ENCODE results near the gene PPIL6.
A peak's percentile ranks its signal among the peaks of the same experiment; 100 is the strongest.

PPIL6 gene

GRCh38 chr6:109344226-109344625, 96.2 kb downstream of the PPIL6 start:
- Histone ChIP-seq H3K4me1 (ENCODE audit: control insufficient read depth, low read depth, low read length) (no peaks in the 10 kb centered on the region), H3K79me2 (ENCODE audit: control insufficient read depth, insufficient read depth, low read length) (no peaks in the 10 kb centered on the region), H3K9ac (ENCODE audit: low read length) (no peak overlapping the region), H3K27me3 (ENCODE audit: insufficient read depth, low read length, poor library complexity) (no peaks in the 10 kb centered on the region), H3K4me3 (ENCODE audit: low read length) (no peak overlapping the region), H3K4ac (ENCODE audit: low read depth, low read length) (no peak overlapping the region), H4K8ac (ENCODE audit: low read depth, low read length) (no peak overlapping the region), H3K56ac (ENCODE audit: low read length) (no peak overlapping the region), H2BK15ac (replicated peaks; ENCODE audit: low read depth) (no peak overlapping the region), H3K36me3 (ENCODE audit: control insufficient read depth, insufficient read depth, low read length) (no peaks in the 10 kb centered on the region), H3K27ac (ENCODE audit: low read depth, low read length) (no peak overlapping the region), H2BK5ac (ENCODE audit: low read length) (no peak overlapping the region), H4K5ac (ENCODE audit: low read length) (no peak overlapping the region), H2AK5ac (ENCODE audit: low read length) (no peak overlapping the region), H2BK120ac (ENCODE audit: low read depth, low read length) (no peak overlapping the region), H3K4me2 (ENCODE audit: low read length) (no peak overlapping the region), H3K18ac (ENCODE audit: low read length) (no peak overlapping the region), H3K23ac (ENCODE audit: low read length) (no peak overlapping the region), H3K79me1 (ENCODE audit: low read length) (no peaks in the 10 kb centered on the region)
- peak; percentile 63 for DNase-seq
- WGBS (ENCODE audit: extremely low coverage, insufficient coverage, low lambda C conversion rate) = no CpG with 5 or more reads among the region's 2 CpGs

- no CpG with 5 or more reads among the region's 7 CpGs for WGBS (ENCODE audit: extremely low coverage, insufficient coverage, low lambda C conversion rate)
- Histone ChIP-seq H3K79me2 (ENCODE audit: control insufficient read depth, insufficient read depth, low read length) (no peaks in the 10 kb centered on the region), H2BK15ac (replicated peaks; ENCODE audit: low read depth) (no peak overlapping the region), H3K79me1 (ENCODE audit: low read length) (no peaks in the 10 kb centered on the region), H2BK5ac (ENCODE audit: low read length) (no peak overlapping the region), H3K27me3 (ENCODE audit: insufficient read depth, low read length, poor library complexity) (no peaks in the 10 kb centered on the region), H4K8ac (ENCODE audit: low read depth, low read length) (no peak overlapping the region), H3K4me2 (ENCODE audit: low read length) (no peak overlapping the region), H2BK120ac (ENCODE audit: low read depth, low read length) (no peak overlapping the region), H3K56ac (ENCODE audit: low read length) (no peak overlapping the region), H3K18ac (ENCODE audit: low read length) (no peak overlapping the region), H2AK5ac (ENCODE audit: low read length) (no peak overlapping the region), H3K4ac (ENCODE audit: low read depth, low read length) (no peak overlapping the region), H3K4me1 (ENCODE audit: control insufficient read depth, low read depth, low read length) (no peaks in the 10 kb centered on the region), H3K4me3 (ENCODE audit: low read length) (no peak overlapping the region), H3K27ac (ENCODE audit: low read depth, low read length) (no peak overlapping the region), H4K5ac (ENCODE audit: low read length) (no peak overlapping the region), H3K9ac (ENCODE audit: low read length) (no peak overlapping the region), H3K23ac (ENCODE audit: low read length) (no peak overlapping the region), H3K36me3 (ENCODE audit: control insufficient read depth, insufficient read depth, low read length) (no peaks in the 10 kb centered on the region)
- no peak for DNase-seq
These were observed 96.9 kb downstream of the PPIL6 start for GRCh38 chr6:109343518-109343917.

GRCh38 chr6:109342911-109343310, 97.5 kb downstream of the PPIL6 start:
- Histone ChIP-seq H3K27me3 (ENCODE audit: insufficient read depth, low read length, poor library complexity) (no peaks in the 10 kb centered on the region), H3K4ac (ENCODE audit: low read depth, low read length) (no peak overlapping the region), H3K79me2 (ENCODE audit: control insufficient read depth, insufficient read depth, low read length) (no peaks in the 10 kb centered on the region), H3K18ac (ENCODE audit: low read length) (no peak overlapping the region), H3K56ac (ENCODE audit: low read length) (no peak overlapping the region), H4K5ac (ENCODE audit: low read length) (no peak overlapping the region), H3K9ac (ENCODE audit: low read length) (no peak overlapping the region), H3K4me2 (ENCODE audit: low read length) (no peak overlapping the region), H3K79me1 (ENCODE audit: low read length) (no peaks in the 10 kb centered on the region), H4K8ac (ENCODE audit: low read depth, low read length) (no peak overlapping the region), H2BK5ac (ENCODE audit: low read length) (no peak overlapping the region), H2BK15ac (replicated peaks; ENCODE audit: low read depth) (no peak overlapping the region), H3K27ac (ENCODE audit: low read depth, low read length) (no peak overlapping the region), H3K4me1 (ENCODE audit: control insufficient read depth, low read depth, low read length) (no peaks in the 10 kb centered on the region), H3K4me3 (ENCODE audit: low read length) (no peak overlapping the region), H3K23ac (ENCODE audit: low read length) (no peak overlapping the region), H3K36me3 (ENCODE audit: control insufficient read depth, insufficient read depth, low read length) (no peaks in the 10 kb centered on the region), H2BK120ac (ENCODE audit: low read depth, low read length) (no peak overlapping the region), H2AK5ac (ENCODE audit: low read length) (no peak overlapping the region)
- DNase-seq = no peak
- no CpG with 5 or more reads among the region's 6 CpGs for WGBS (ENCODE audit: extremely low coverage, insufficient coverage, low lambda C conversion rate)

GRCh38 chr6:109342506-109342905, 97.9 kb downstream of the PPIL6 start:
- no peak for DNase-seq
- H3K79me2 ChIP-seq (ENCODE audit: control insufficient read depth, insufficient read depth, low read length) = no peaks in the 10 kb centered on the region

GRCh38 chr6:109340811-109341210, 99.6 kb downstream of the PPIL6 start:
- Histone ChIP-seq H3K4me1 (ENCODE audit: control insufficient read depth, low read depth, low read length) (no peaks in the 10 kb centered on the region), H3K23ac (ENCODE audit: low read length) (no peak overlapping the region), H3K79me2 (ENCODE audit: control insufficient read depth, insufficient read depth, low read length) (no peaks in the 10 kb centered on the region), H2BK5ac (ENCODE audit: low read length) (no peak overlapping the region), H3K4me2 (ENCODE audit: low read length) (no peak overlapping the region), H2BK15ac (replicated peaks; ENCODE audit: low read depth) (no peak overlapping the region), H3K18ac (ENCODE audit: low read length) (no peak overlapping the region), H3K4ac (ENCODE audit: low read depth, low read length) (no peak overlapping the region), H4K5ac (ENCODE audit: low read length) (no peak overlapping the region), H4K8ac (ENCODE audit: low read depth, low read length) (no peak overlapping the region), H3K9ac (ENCODE audit: low read length) (no peak overlapping the region), H3K27ac (ENCODE audit: low read depth, low read length) (no peak overlapping the region), H2BK120ac (ENCODE audit: low read depth, low read length) (no peak overlapping the region), H3K4me3 (ENCODE audit: low read length) (no peak overlapping the region), H3K27me3 (ENCODE audit: insufficient read depth, low read length, poor library complexity) (no peaks in the 10 kb centered on the region), H3K56ac (ENCODE audit: low read length) (no peak overlapping the region), H2AK5ac (ENCODE audit: low read length) (no peak overlapping the region), H3K36me3 (ENCODE audit: control insufficient read depth, insufficient read depth, low read length) (no peaks in the 10 kb centered on the region), H3K79me1 (ENCODE audit: low read length) (no peaks in the 10 kb centered on the region)
- WGBS (ENCODE audit: extremely low coverage, insufficient coverage, low lambda C conversion rate) = no CpG with 5 or more reads among the region's 4 CpGs
- DNase-seq = no peak

More at GRCh38 chr6:109342506-109342905, 97.9 kb downstream of the PPIL6 start:
- no peak overlapping the region for H4K5ac ChIP-seq (ENCODE audit: low read length)
- no peak overlapping the region for H2BK15ac ChIP-seq (replicated peaks; ENCODE audit: low read depth)
- H4K8ac ChIP-seq (ENCODE audit: low read depth, low read length) = no peak overlapping the region
- H3K36me3 ChIP-seq (ENCODE audit: control insufficient read depth, insufficient read depth, low read length) = no peaks in the 10 kb centered on the region
- WGBS (ENCODE audit: extremely low coverage, insufficient coverage, low lambda C conversion rate) = no CpG with 5 or more reads among the region's 5 CpGs
- no peak overlapping the region for H3K4me2 ChIP-seq (ENCODE audit: low read length)
- H3K4ac ChIP-seq (ENCODE audit: low read depth, low read length) = no peak overlapping the region
- no peak overlapping the region for H3K9ac ChIP-seq (ENCODE audit: low read length)
- no peak overlapping the region for H3K4me3 ChIP-seq (ENCODE audit: low read length)
- H3K79me1 ChIP-seq (ENCODE audit: low read length) = no peaks in the 10 kb centered on the region
- H3K23ac ChIP-seq (ENCODE audit: low read length) = no peak overlapping the region
- no peak overlapping the region for H2AK5ac ChIP-seq (ENCODE audit: low read length)
- no peak overlapping the region for H2BK120ac ChIP-seq (ENCODE audit: low read depth, low read length)
- H3K56ac ChIP-seq (ENCODE audit: low read length) = no peak overlapping the region
- H3K4me1 ChIP-seq (ENCODE audit: control insufficient read depth, low read depth, low read length) = no peaks in the 10 kb centered on the region
- no peak overlapping the region for H2BK5ac ChIP-seq (ENCODE audit: low read length)
- H3K27me3 ChIP-seq (ENCODE audit: insufficient read depth, low read length, poor library complexity) = no peaks in the 10 kb centered on the region
- no peak overlapping the region for H3K27ac ChIP-seq (ENCODE audit: low read depth, low read length)
- H3K18ac ChIP-seq (ENCODE audit: low read length) = no peak overlapping the region

All from mesendoderm (in vitro differentiated cells).